Measurements from ENCODE around the gene CHTOP. TPM values are rescaled to one million over a fixed set of nuclear protein-coding genes. Genes with fewer than 3 reads are reported as not detected.
A peak's percentile ranks its signal among the peaks of the same experiment; 100 is the strongest.

The CHTOP gene
- total RNA-seq, 3 donors from 2014 or later: 64.2 to 71.8 (median 71.6) TPM

DNA sequence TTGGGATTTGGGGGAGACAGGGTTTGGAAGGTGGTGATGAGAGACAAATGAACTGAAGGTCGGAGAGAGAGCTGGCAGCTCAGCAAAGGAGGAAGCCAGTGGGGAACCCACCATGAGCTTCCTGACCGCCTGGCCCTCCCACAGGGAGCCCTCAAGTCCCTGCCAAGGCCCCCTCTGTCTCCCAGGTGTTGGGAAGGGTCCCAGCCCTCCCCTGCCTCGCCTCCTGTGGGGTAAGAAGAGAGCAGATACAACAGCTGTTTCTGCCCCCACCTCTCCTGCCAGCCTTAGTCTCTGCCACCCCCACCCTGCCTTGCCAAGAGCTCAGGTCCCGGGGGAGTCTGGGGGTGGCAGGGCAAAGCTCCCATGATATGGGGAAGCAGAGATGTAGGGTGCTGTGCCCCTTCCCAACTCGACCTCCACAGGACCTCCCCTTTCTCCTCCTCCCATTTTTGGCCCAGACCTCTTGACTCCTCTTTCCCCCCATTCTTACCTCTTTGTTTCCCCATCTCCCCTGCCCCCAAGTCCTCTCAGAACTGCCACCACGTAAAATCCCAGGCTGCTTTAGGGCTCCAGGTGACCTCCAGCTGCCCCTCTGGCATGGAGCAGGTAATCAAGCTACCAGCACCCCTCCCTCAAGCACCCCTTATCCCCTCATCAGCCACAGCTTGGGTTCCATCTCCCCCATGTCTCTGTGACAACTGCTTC, 5.1 kb upstream of the CHTOP start:
- DNase-seq (peak in 2 of 3 donors; percentile 32 to 46), ATAC-seq (no peak)
- Histone ChIP-seq H3K36me3 (ENCODE audit: low read depth) (no peaks in the 10 kb centered on the region), H3K9me3 (no peaks in the 10 kb centered on the region), H3K4me1 (ENCODE audit: low read depth) (peaks cover 21% of the 10 kb centered on the region), H3K4me3 (no peak overlapping the region)
- intact Hi-C loops (cut with DNase I, micrococcal nuclease): no loop called here
- TF ChIP-seq, protein P1, sequence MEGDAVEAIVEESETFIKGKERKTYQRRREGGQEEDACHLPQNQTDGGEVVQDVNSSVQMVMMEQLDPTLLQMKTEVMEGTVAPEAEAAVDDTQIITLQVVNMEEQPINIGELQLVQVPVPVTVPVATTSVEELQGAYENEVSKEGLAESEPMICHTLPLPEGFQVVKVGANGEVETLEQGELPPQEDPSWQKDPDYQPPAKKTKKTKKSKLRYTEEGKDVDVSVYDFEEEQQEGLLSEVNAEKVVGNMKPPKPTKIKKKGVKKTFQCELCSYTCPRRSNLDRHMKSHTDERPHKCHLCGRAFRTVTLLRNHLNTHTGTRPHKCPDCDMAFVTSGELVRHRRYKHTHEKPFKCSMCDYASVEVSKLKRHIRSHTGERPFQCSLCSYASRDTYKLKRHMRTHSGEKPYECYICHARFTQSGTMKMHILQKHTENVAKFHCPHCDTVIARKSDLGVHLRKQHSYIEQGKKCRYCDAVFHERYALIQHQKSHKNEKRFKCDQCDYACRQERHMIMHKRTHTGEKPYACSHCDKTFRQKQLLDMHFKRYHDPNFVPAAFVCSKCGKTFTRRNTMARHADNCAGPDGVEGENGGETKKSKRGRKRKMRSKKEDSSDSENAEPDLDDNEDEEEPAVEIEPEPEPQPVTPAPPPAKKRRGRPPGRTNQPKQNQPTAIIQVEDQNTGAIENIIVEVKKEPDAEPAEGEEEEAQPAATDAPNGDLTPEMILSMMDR (IDR thresholded peaks at IDR 0.05): no peak

DNA sequence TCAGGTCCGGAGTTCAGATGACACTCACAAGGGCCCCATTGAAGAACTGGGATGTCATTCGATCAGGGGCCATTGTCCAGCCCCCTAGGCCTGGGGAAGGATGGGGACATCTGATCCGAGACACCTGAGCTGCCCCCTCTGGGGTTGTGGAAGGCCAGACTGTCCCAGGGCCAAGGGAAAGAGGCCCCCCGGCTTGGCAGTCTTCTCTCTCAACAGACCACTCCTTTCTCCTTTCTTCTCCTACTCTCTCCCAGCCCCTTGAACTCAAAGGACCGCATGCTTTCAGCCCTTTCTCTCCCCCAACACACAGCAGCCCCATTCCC, 4.6 kb upstream of the CHTOP start:
- no peak overlapping the region for H3K4me3 ChIP-seq
- peaks cover 23% of the 10 kb centered on the region for H3K4me1 ChIP-seq (ENCODE audit: low read depth)
- DNase-seq (peak in 1 of 3 donors; percentile 29), ATAC-seq (no peak)
- H3K9me3 ChIP-seq: no peaks in the 10 kb centered on the region
- H3K36me3 ChIP-seq (ENCODE audit: low read depth): no peaks in the 10 kb centered on the region
- intact Hi-C loops (cut with DNase I, micrococcal nuclease): no loop called here
- TF ChIP-seq, protein P1 (IDR thresholded peaks at IDR 0.05): no peak

DNA sequence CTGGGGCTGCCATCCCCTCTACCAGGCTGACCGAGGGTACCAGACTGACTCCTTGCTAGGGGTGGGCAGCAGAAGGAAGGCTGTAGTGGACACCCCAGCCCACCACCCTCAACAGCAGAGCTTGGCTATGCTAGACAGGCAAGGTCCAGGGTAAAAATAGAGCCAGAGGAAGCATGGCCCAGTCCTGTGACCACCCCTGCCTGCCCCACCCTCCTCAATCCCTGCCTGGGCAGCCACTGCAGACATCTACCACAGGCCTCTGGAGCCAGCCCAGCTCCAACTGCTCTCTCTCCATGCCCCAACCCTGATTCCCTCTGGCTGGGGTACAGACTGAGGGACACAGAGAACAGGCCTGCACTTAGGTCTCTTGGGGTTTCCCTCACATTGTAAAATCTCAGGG, 3.9 kb upstream of the CHTOP start:
- TF ChIP-seq, protein P1 (IDR thresholded peaks at IDR 0.05): no peak
- H3K4me1 ChIP-seq (ENCODE audit: low read depth): peaks cover 23% of the 10 kb centered on the region
- no peak for ATAC-seq
- no peaks in the 10 kb centered on the region for H3K36me3 ChIP-seq (ENCODE audit: low read depth)
- H3K4me3 ChIP-seq: no peak overlapping the region
- intact Hi-C loops (cut with DNase I, micrococcal nuclease): no loop called here
- peak in 2 of 3 donors; percentile 34 to 43 for DNase-seq
- no peaks in the 10 kb centered on the region for H3K9me3 ChIP-seq

DNA sequence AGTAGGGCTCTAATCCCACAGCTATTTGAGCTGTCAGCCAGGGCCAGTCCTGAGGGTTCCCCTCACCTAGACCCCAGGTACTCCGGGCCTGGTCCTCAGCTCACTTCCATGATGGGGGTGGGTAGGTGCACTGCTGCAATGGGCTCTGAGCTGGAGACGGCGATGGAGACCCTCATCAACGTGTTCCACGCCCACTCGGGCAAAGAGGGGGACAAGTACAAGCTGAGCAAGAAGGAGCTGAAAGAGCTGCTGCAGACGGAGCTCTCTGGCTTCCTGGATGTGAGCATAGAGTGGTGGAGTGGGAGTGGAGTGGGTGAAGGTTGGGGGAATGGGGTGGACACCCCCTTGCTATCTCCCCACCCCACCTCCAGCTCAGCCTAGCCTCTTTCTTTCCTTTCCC, 3.5 kb upstream of the CHTOP start:
- TF ChIP-seq, protein P1 (IDR thresholded peaks at IDR 0.05): no peak
- no peak for ATAC-seq
- H3K4me1 ChIP-seq (ENCODE audit: low read depth): peaks cover 23% of the 10 kb centered on the region
- intact Hi-C loops (cut with DNase I, micrococcal nuclease): no loop called here
- no peak overlapping the region for H3K4me3 ChIP-seq
- H3K9me3 ChIP-seq: no peaks in the 10 kb centered on the region
- DNase-seq: peak in 2 of 3 donors; percentile 31 to 45
- H3K36me3 ChIP-seq (ENCODE audit: low read depth): no peaks in the 10 kb centered on the region

DNA sequence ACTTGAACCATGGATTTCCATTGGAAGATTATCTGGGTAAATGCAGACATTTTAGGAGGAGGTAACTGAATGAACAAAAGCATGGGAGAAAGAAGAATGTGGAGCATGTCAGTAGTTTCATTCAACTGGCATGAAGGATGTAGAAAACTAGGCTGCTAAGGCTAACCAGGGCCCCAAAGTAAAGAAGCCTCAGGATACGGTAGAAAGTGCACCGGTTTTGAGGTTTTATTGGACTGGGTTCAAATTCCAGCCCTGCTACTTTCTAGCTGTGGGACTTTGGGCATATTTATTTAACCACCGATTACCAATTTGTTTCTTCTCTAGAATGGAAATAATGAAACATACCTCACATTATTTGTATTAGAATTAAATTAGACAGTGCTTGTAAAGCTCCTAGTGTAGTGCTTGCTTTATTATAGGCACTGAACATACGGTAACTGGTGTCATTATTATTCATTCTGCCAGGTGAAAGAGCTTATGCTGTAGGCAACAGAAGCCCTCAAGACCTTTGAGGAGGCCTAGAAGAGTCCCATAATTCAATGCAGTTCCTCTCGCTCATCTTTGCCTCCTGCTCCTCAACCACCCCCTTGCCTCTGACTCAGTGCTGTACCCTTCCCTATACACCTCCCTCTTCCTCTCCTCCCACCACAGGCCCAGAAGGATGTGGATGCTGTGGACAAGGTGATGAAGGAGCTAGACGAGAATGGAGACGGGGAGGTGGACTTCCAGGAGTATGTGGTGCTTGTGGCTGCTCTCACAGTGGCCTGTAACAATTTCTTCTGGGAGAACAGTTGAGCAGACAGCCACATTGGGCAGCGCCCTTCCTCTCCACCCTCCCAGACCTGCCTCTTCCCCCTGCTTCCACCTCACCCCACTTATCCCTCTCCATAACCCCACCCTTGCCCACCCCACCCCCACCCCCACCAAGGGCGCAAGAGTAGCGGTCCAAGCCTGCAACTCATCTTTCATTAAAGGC, 2.5 kb upstream of the CHTOP start:
- intact Hi-C loops (cut with DNase I, micrococcal nuclease): no loop called here
- Histone ChIP-seq H3K4me1 (ENCODE audit: low read depth) (peaks cover 20% of the 10 kb centered on the region), H3K9me3 (no peaks in the 10 kb centered on the region), H3K36me3 (ENCODE audit: low read depth) (no peaks in the 10 kb centered on the region), H3K4me3 (no peak overlapping the region)
- TF ChIP-seq, protein P1 (IDR thresholded peaks at IDR 0.05): no peak
- no peak for DNase-seq
- no peak for ATAC-seq
